Parathyroid adenoma (tissue), 2 donors: ENCODE data around the gene NAGLU.
"Not testable (repeated sequence)": the region's sequence is repeated elsewhere in the genome, so short reads cannot be mapped to it uniquely, and the experiment has no call there.

Experiments
- H2AFZ ChIP-seq: fragments of 300-600 bp; sonication (generic); one replicate; pipeline ENCODE4 v1.7.0; 2017; ENCODE audit warnings: antibody characterized with exemption, mild to moderate bottlenecking
- H3K27ac ChIP-seq: fragments of 300-600 bp; sonication (generic); one replicate; pipeline ENCODE4 v1.7.0; 2017
- H3K27me3 ChIP-seq: fragments of 300-600 bp; sonication (generic); one replicate; pipeline ENCODE4 v1.7.0; 2017; ENCODE audit warnings: low read length; ENCODE audit not compliant: control insufficient read depth, insufficient read depth
- H3K36me3 ChIP-seq: fragments of 300-600 bp; sonication (generic); one replicate; pipeline ENCODE4 v1.7.0; 2017; ENCODE audit warnings: low read length; ENCODE audit not compliant: control insufficient read depth, insufficient read depth
- H3K4me1 ChIP-seq: fragments of 300-600 bp; sonication (generic); one replicate; pipeline ENCODE4 v1.7.0; 2017; ENCODE audit warnings: control low read depth
- H3K4me2 ChIP-seq: fragments of 300-600 bp; sonication (generic); one replicate; pipeline ENCODE4 v1.7.0; 2017; ENCODE audit warnings: low read length
- H3K4me3 ChIP-seq: fragments of 300-600 bp; sonication (generic); one replicate; pipeline ENCODE4 v1.7.0; 2017; ENCODE audit warnings: low read depth, low read length
- H3K79me2 ChIP-seq: fragments of 300-600 bp; sonication (generic); one replicate; pipeline ENCODE4 v1.7.0; 2017; ENCODE audit warnings: control low read depth
- H3K9ac ChIP-seq: fragments of 300-600 bp; sonication (generic); one replicate; pipeline ENCODE4 v1.7.0; 2017; ENCODE audit warnings: mild to moderate bottlenecking
- H3K9me3 ChIP-seq: fragments of 300-600 bp; sonication (generic); one replicate; pipeline ENCODE4 v1.7.0; 2017; ENCODE audit warnings: low read length; ENCODE audit not compliant: control insufficient read depth
- TF ChIP-seq, protein P1 (sequence below): fragments of 300-600 bp; sonication (generic); IDR thresholded peaks from one replicate; pipeline ENCODE4 v1.7.0; 2017; ENCODE audit warnings: antibody characterized with exemption, mild to moderate bottlenecking
- donor health status: primary hyperparathyroidism.

Gene NAGLU

GRCh38 chr17:42541041-42541833, 5.2 kb downstream of the NAGLU start:
- H3K36me3 ChIP-seq = no peaks in the 10 kb centered on the region
- H3K4me1 ChIP-seq = no peaks in the 10 kb centered on the region
- H3K79me2 ChIP-seq = no peaks in the 10 kb centered on the region
- TF ChIP-seq, protein P1, sequence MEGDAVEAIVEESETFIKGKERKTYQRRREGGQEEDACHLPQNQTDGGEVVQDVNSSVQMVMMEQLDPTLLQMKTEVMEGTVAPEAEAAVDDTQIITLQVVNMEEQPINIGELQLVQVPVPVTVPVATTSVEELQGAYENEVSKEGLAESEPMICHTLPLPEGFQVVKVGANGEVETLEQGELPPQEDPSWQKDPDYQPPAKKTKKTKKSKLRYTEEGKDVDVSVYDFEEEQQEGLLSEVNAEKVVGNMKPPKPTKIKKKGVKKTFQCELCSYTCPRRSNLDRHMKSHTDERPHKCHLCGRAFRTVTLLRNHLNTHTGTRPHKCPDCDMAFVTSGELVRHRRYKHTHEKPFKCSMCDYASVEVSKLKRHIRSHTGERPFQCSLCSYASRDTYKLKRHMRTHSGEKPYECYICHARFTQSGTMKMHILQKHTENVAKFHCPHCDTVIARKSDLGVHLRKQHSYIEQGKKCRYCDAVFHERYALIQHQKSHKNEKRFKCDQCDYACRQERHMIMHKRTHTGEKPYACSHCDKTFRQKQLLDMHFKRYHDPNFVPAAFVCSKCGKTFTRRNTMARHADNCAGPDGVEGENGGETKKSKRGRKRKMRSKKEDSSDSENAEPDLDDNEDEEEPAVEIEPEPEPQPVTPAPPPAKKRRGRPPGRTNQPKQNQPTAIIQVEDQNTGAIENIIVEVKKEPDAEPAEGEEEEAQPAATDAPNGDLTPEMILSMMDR = no peak
- H3K4me2 ChIP-seq = no peak overlapping the region
- H3K4me3 ChIP-seq = no peak overlapping the region
- H3K9me3 ChIP-seq = no peaks in the 10 kb centered on the region
- no peak overlapping the region for H2AFZ ChIP-seq
- H3K27me3 ChIP-seq = no peaks in the 10 kb centered on the region
- no peak overlapping the region for H3K9ac ChIP-seq
- H3K27ac ChIP-seq = no peak overlapping the region

- Histone ChIP-seq H3K36me3 (no peaks in the 10 kb centered on the region), H3K27me3 (no peaks in the 10 kb centered on the region), H3K79me2 (no peaks in the 10 kb centered on the region), H3K4me2 (no peak overlapping the region), H3K4me1 (no peaks in the 10 kb centered on the region), H3K9me3 (no peaks in the 10 kb centered on the region), H3K9ac (no peak overlapping the region), H2AFZ (no peak overlapping the region), H3K27ac (no peak overlapping the region), H3K4me3 (no peak overlapping the region)
- TF ChIP-seq, protein P1 = no peak
These were observed 7.4 kb downstream of the NAGLU start for GRCh38 chr17:42543190-42544079.

GRCh38 chr17:42544874-42545283, 8.8 kb downstream of the NAGLU start:
- Histone ChIP-seq H3K4me2 (no peak overlapping the region), H3K4me1 (no peaks in the 10 kb centered on the region), H3K27ac (no peak overlapping the region), H3K9ac (no peak overlapping the region), H3K27me3 (no peaks in the 10 kb centered on the region), H3K4me3 (no peak overlapping the region), H3K79me2 (no peaks in the 10 kb centered on the region), H3K9me3 (no peaks in the 10 kb centered on the region), H2AFZ (no peak overlapping the region), H3K36me3 (no peaks in the 10 kb centered on the region)
- TF ChIP-seq, protein P1 = no peak

GRCh38 chr17:42545755-42546505, 9.9 kb downstream of the NAGLU start:
- H3K9me3 ChIP-seq, H2AFZ ChIP-seq, H3K27ac ChIP-seq, H3K27me3 ChIP-seq, H3K36me3 ChIP-seq, H3K4me2 ChIP-seq, H3K79me2 ChIP-seq, H3K4me1 ChIP-seq, H3K4me3 ChIP-seq, H3K9ac ChIP-seq: not testable (repeated sequence)

DNA sequence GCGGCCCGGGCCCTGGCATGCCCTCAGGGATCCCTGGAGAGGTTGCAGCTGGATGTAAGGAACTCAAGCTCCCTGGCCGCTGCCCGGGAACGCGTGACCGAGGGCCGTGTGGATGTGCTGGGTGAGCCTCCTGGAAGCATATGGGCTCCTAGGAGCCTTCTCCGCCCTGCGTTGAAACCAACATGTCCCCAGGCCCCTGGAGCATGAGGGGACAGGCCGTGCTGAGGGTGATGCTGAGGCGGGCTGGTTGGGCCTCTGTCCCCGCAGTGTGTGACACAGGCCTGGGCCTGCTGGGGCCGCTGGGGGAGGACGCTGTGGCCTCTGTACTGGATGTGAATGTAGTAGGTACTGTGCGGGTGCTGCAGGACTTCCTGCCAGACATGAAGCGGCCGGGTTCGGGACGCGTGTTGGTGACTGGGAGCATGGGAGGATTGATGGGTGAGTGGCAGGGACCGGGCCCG, 11.0 kb downstream of the NAGLU start:
- Histone ChIP-seq H3K27me3 (no peaks in the 10 kb centered on the region), H3K79me2 (no peaks in the 10 kb centered on the region), H3K9me3 (no peaks in the 10 kb centered on the region), H3K4me3 (no peak overlapping the region), H2AFZ (no peak overlapping the region), H3K4me2 (no peak overlapping the region), H3K36me3 (no peaks in the 10 kb centered on the region), H3K9ac (no peak overlapping the region), H3K27ac (no peak overlapping the region), H3K4me1 (no peaks in the 10 kb centered on the region)
- TF ChIP-seq, protein P1 = no peak
